D721Med (cell line): Measurements from ENCODE around the gene MUL1.
"Not testable (repeated sequence)": the region's sequence is repeated elsewhere in the genome, so short reads cannot be mapped to it uniquely, and the experiment has no call there.

Experiments
- DNase-seq: peaks from one replicate; pipeline ENCODE4 v3.0.0; 2011; ENCODE audit warnings: low spot score; ENCODE audit not compliant: insufficient read length
- FAIRE-seq: peaks from 2 replicates; lab custom pipeline; 2011; peaks lifted over from hg19 to GRCh38; lab: Jason Lieb, UNC
- TF ChIP-seq, protein P1 (sequence below): IDR thresholded peaks from 2 replicates; pipeline ENCODE4 v1.5.1; 2012; ENCODE audit warnings: mild to moderate bottlenecking, control low read depth; ENCODE audit not compliant: insufficient read depth; ENCODE audit errors: missing control alignments

The MUL1 gene

DNA sequence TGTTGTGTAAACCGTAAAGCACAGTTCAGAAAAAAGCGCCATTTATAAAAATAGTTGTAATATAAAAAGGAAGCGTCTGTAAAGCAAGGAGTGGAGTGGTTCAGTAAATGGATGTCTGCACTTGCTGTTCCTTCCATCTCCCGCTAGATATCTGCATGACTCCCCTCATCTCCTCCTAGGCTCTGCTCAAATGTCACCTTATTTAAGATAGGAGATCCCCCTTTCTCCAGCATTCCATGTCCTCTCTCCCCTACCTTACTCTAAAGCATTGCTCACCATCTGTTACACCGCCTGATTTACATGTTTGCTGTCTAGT, 745 bp downstream of the MUL1 start:
- DNase-seq (no peak), FAIRE-seq (no peak)
- TF ChIP-seq, protein P1, sequence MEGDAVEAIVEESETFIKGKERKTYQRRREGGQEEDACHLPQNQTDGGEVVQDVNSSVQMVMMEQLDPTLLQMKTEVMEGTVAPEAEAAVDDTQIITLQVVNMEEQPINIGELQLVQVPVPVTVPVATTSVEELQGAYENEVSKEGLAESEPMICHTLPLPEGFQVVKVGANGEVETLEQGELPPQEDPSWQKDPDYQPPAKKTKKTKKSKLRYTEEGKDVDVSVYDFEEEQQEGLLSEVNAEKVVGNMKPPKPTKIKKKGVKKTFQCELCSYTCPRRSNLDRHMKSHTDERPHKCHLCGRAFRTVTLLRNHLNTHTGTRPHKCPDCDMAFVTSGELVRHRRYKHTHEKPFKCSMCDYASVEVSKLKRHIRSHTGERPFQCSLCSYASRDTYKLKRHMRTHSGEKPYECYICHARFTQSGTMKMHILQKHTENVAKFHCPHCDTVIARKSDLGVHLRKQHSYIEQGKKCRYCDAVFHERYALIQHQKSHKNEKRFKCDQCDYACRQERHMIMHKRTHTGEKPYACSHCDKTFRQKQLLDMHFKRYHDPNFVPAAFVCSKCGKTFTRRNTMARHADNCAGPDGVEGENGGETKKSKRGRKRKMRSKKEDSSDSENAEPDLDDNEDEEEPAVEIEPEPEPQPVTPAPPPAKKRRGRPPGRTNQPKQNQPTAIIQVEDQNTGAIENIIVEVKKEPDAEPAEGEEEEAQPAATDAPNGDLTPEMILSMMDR: no peak

DNA sequence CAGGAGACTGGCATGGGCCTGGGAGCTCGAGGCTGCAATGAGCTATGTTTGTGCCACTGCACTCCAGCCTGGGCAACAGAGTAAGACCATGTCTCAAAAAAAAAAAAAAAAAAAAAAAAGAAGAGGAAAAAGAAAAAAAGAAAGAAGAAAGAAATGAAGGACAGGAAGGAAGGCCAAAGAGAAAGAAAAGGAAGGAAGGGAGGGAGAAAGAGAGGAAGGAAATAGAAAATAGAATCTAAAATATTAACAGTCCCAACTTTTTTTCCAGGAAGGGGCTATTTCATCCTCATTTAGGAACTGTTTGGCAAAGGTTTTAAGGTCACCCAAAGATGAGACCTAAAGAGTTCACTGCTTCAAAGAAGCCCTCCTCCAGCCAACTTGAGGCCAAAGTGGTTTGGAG, 2.5 kb downstream of the MUL1 start:
- DNase-seq (no peak), FAIRE-seq (no peak)
- TF ChIP-seq, protein P1: no peak

DNA sequence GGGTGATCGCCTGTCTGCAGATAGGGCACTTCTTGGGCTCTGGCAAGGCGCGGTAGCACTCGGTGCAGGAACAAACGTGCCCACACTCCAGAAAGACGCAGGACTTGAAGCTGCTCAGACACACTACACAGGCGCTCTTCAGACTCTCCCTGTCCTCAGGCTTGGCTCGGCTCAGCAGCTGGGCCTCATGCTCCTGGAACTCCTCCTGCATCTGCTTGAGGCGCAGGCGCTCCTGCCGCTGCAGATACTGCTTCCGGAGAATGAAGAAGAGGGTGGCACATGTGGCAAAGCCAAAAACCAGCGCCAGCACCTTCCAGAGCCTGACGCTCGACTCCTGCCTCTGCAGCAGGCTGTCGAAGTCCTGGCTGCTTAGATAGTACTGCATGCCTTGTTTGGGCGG, 7.2 kb downstream of the MUL1 start:
- no peak for FAIRE-seq
- TF ChIP-seq, protein P1: no peak
- no peak for DNase-seq

DNA sequence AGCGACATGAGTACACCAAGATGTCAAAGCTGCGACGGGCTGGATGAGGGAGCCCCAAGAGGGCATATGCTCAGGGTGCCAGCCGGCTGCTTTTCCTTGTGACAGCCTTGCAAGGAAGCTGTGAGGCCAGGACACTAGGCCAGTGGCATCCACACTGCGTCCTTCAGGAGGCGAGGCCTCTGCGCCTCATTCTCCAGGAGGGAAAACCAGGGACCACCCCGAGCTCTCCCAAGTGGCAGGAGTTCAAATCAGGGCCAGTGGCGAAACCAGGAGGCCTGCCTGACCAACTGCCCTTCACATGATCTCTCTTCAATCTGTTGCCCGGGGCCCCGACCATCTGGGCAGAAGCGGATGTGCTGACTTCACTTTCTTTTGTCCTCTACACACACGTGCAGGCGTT, 8.2 kb downstream of the MUL1 start:
- FAIRE-seq: no peak
- TF ChIP-seq, protein P1: no peak
- no peak for DNase-seq

DNA sequence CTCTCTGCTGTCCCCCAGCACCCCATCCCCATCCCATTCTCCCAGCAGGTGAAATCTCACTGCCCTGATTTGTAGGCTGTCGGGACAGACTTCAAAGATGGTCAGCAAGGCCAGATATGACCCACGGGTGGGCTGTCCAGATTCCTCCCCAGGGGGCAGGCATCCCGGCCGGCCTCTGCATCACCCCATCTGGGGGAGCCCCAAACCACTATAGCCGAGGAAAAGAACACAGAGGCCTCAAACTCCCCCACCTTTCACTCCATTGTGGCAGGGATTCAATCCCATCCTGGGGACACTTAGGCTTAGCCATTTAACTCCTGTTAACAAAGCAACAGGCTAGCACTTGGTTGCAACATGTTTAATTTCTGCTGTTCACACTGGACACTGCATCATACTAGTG, 8.8 kb downstream of the MUL1 start:
- TF ChIP-seq, protein P1: no peak
- DNase-seq (no peak), FAIRE-seq (no peak)

DNA sequence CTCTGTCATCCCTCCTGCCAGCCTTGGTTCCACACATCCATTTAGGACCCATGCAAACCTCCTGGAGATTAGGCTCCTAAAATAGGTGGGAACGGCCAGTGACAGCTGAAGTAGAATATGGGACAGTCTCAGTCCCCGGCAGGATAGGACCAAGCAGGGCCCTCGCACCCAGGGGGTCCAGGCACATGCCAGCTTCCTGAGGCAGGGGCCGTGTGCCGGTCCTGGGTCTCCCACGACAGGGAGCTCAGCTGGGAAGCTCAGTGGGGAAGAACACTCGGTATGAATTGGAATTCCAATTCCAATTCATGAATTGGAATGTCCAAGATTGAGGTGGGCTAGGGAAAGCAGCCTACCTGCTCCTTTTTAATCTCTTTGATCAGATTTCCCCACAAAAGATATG, 9.8 kb downstream of the MUL1 start:
- no peak for FAIRE-seq
- TF ChIP-seq, protein P1: no peak
- no peak for DNase-seq

DNA sequence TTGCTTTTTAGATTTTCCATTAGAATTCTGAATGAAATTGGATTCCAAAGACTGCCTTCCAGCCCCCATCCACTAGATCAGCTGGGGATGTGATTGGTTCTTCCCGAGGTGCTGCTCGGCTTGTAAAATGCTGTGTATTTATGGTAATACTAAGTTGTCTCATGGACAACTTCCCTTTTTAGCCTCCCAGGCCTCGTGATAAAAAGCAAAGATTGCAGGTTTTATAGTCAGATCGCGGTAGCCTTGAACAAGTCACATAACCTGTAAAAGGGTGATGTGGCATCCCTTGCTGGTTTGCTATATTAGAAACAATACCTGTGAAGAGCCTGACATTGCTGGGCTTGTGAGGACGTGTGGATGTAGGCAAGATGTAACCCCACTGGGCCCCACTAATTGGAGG, 10.4 kb downstream of the MUL1 start:
- no peak for FAIRE-seq
- no peak for DNase-seq
- TF ChIP-seq, protein P1: no peak

DNA sequence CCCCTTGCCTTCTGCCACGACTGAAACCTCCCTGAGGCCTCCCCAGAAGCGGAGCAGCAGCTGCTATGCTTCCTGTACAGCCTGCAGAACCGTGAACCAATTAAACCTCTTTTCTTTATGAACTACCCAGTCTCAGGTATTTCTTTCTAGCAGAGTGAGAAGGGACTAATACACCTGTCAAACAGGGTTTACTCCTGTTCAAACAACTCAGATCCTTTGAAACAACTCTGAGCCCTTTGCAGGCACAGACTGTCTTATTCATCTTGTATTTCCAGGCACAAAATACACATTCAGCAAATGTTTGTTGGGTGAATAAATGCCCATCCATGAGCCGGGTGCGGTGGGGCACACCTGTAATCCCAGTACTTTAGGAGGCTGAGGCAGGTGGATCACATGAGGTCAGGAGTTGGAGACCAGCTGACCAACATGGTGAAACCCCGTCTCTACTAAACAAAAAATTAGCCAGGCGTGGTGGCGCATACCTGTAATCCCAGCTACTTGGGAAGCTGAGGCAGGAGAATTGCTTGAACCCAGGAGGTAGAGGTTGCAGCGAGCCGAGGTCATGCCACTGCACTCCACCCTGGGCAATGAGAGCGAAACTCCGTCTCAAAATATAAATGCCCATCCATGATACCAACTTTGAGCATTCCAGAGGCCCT, 11.1 kb downstream of the MUL1 start:
- not testable (repeated sequence) for FAIRE-seq, DNase-seq
